SK-N-SH (cell line): ENCODE results near the gene BCL11B.

ENCODE experiments used
- EP300 ChIP-seq, 2 experiments: IDR thresholded peaks; 2 replicates each; pipeline versions ENCODE4 v1.4.0 to v1.6.1; 2012; ENCODE audit warnings: borderline replicate concordance in 1 of 2, low read depth in 1 of 2, low read length in 1 of 2
- EZH2phosphoT487 ChIP-seq: fragments of 200-600 bp; sonication (generic); IDR thresholded peaks from 2 replicates; pipeline ENCODE4 v1.6.1; 2017; ENCODE audit warnings: low read depth, mixed run types, mild to moderate bottlenecking, antibody characterized with exemption, moderate library complexity, borderline replicate concordance
- GATA2 ChIP-seq: sonication (generic); formaldehyde crosslinking; IDR thresholded peaks from 2 replicates; pipeline ENCODE4 v1.5.0; 2020; ENCODE audit warnings: mild to moderate bottlenecking, missing genetic modification reagents
- POLR2AphosphoS5 ChIP-seq: IDR thresholded peaks from 2 replicates; pipeline ENCODE4 v1.6.1; 2012; ENCODE audit warnings: low read depth, low read length
- RAD21 ChIP-seq: IDR thresholded peaks from 2 replicates; pipeline ENCODE4 v1.6.1; 2012; ENCODE audit warnings: mild to moderate bottlenecking, low read length
- RCOR1 ChIP-seq: fragments of 150-350 bp; IDR thresholded peaks from 2 replicates; pipeline ENCODE4 v1.6.1; 2017; ENCODE audit warnings: antibody characterized with exemption, low read length
- SMC3 ChIP-seq: IDR thresholded peaks from 2 replicates; pipeline ENCODE4 v1.6.1; 2012; ENCODE audit warnings: low read depth, low read length, improper control_type of control experiment
- TEAD4 ChIP-seq: IDR thresholded peaks from 2 replicates; pipeline ENCODE4 v1.4.0; 2012; ENCODE audit warnings: mild to moderate bottlenecking, borderline replicate concordance; ENCODE audit not compliant: insufficient read depth
- TF ChIP-seq, protein P1 (sequence below): fragments of 200-600 bp; sonication (generic); IDR thresholded peaks from 2 replicates; pipeline ENCODE4 v1.6.1; 2017; ENCODE audit warnings: antibody characterized with exemption, mild to moderate bottlenecking, moderate library complexity
- TF ChIP-seq, protein P2 (sequence below): fragments of 150-350 bp; IDR thresholded peaks from 2 replicates; pipeline ENCODE4 v1.6.1; 2016; ENCODE audit warnings: mild to moderate bottlenecking, low read depth, low read length
- TF ChIP-seq, protein P3 (sequence below): IDR thresholded peaks from 2 replicates; pipeline ENCODE4 v1.4.0; 2012; ENCODE audit warnings: low read depth, borderline replicate concordance

DNA sequence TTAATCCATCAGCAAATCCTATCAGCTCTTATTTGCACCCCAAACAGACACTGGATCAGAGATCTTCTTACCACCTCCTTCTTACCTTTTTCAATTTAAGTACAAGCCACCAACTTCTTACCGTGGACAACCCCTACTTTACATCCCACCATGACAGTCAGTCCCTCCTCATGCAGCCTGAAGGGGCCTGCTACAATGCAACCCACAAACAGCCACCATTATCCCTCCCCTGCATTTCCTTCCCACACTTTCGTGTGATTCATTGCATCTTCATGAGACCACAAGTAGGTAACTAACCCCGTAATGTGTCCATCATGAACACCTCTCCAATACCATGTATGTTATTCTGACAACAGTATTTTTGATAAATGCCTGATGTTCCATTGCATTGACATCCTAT, 108.6 kb downstream of the BCL11B start:
- TF ChIP-seq EP300 (IDR thresholded peaks at IDR 0.05; ENCODE audit: borderline replicate concordance in 1 of 2, low read depth in 1 of 2, low read length in 1 of 2) (no peak), SMC3 (no peak), POLR2AphosphoS5 (no peak), TEAD4 (no peak), RCOR1 (no peak), RAD21 (no peak), EZH2phosphoT487 (no peak), GATA2 (CRISPR knock-in tag) (no peak)
- TF ChIP-seq, protein P1, sequence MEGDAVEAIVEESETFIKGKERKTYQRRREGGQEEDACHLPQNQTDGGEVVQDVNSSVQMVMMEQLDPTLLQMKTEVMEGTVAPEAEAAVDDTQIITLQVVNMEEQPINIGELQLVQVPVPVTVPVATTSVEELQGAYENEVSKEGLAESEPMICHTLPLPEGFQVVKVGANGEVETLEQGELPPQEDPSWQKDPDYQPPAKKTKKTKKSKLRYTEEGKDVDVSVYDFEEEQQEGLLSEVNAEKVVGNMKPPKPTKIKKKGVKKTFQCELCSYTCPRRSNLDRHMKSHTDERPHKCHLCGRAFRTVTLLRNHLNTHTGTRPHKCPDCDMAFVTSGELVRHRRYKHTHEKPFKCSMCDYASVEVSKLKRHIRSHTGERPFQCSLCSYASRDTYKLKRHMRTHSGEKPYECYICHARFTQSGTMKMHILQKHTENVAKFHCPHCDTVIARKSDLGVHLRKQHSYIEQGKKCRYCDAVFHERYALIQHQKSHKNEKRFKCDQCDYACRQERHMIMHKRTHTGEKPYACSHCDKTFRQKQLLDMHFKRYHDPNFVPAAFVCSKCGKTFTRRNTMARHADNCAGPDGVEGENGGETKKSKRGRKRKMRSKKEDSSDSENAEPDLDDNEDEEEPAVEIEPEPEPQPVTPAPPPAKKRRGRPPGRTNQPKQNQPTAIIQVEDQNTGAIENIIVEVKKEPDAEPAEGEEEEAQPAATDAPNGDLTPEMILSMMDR = no peak
- TF ChIP-seq, protein P2, sequence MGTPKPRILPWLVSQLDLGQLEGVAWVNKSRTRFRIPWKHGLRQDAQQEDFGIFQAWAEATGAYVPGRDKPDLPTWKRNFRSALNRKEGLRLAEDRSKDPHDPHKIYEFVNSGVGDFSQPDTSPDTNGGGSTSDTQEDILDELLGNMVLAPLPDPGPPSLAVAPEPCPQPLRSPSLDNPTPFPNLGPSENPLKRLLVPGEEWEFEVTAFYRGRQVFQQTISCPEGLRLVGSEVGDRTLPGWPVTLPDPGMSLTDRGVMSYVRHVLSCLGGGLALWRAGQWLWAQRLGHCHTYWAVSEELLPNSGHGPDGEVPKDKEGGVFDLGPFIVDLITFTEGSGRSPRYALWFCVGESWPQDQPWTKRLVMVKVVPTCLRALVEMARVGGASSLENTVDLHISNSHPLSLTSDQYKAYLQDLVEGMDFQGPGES = no peak
- TF ChIP-seq, protein P3, sequence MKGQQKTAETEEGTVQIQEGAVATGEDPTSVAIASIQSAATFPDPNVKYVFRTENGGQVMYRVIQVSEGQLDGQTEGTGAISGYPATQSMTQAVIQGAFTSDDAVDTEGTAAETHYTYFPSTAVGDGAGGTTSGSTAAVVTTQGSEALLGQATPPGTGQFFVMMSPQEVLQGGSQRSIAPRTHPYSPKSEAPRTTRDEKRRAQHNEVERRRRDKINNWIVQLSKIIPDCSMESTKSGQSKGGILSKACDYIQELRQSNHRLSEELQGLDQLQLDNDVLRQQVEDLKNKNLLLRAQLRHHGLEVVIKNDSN = no peak
